HG03064 (cell line): ENCODE data around the gene KRTAP15-1.

ENCODE experiments used
- ATAC-seq: cut with Tn5 transposase; IDR thresholded peaks from one replicate; pipeline ENCODE4 v1.9.1; 2021; ENCODE audit warnings: low read depth; ENCODE audit not compliant: unreplicated experiment

Gene KRTAP15-1

GRCh38 chr21:30439975-30440374 is at the start of gene KRTAP15-1:
Gene KRTAP15-1, plus strand, starts transcription at chr21:30440275. Its CDS starts 53 bp downstream, at chr21:30440328.
- ATAC-seq = no peak

- no peak for ATAC-seq
Observed at GRCh38 chr21:30391492-30392025, 48.5 kb upstream of the KRTAP15-1 start.

- no peak for ATAC-seq
Observed at GRCh38 chr21:30395731-30396130, 44.3 kb upstream of the KRTAP15-1 start, which contains the start of gene KRTAP13-1. Gene KRTAP13-1, plus strand, starts transcription at chr21:30396031. Its CDS starts 56 bp downstream, at chr21:30396087.

- no peak for ATAC-seq
Observed at GRCh38 chr21:30408782-30409494, 31.1 kb upstream of the KRTAP15-1 start.

- ATAC-seq = no peak
Observed at GRCh38 chr21:30415993-30416392, 24.1 kb upstream of the KRTAP15-1 start.

GRCh38 chr21:30425826-30426225 is 14.2 kb upstream of the KRTAP15-1 start, which contains the start of gene KRTAP13-3:
Gene KRTAP13-3, minus strand, starts transcription at chr21:30425926. Its CDS starts 14 bp downstream, at chr21:30425912.
- no peak for ATAC-seq

- no peak for ATAC-seq
Observed at GRCh38 chr21:30426731-30427130, 13.3 kb upstream of the KRTAP15-1 start.

- ATAC-seq = no peak
Observed at GRCh38 chr21:30430170-30430655, 9.9 kb upstream of the KRTAP15-1 start, which contains the start of gene KRTAP13-4. Gene KRTAP13-4, plus strand, starts transcription at chr21:30430220. Its CDS starts 56 bp downstream, at chr21:30430276.

GRCh38 chr21:30434033-30434631 is 5.9 kb upstream of the KRTAP15-1 start:
- ATAC-seq = no peak

- ATAC-seq = no peak
Observed at GRCh38 chr21:30437010-30437565, 3.0 kb upstream of the KRTAP15-1 start.

- ATAC-seq = no peak
Observed at GRCh38 chr21:30443226-30443625, 3.2 kb downstream of the KRTAP15-1 start.

GRCh38 chr21:30444204-30444603 is 4.1 kb downstream of the KRTAP15-1 start:
- no peak for ATAC-seq

GRCh38 chr21:30447056-30447455 is 7.0 kb downstream of the KRTAP15-1 start:
- no peak for ATAC-seq

GRCh38 chr21:30448514-30448913 is 8.4 kb downstream of the KRTAP15-1 start:
- no peak for ATAC-seq

- ATAC-seq = no peak
Observed at GRCh38 chr21:30463713-30464112, 23.6 kb downstream of the KRTAP15-1 start.

- no peak for ATAC-seq
Observed at GRCh38 chr21:30468900-30469714, 29.0 kb downstream of the KRTAP15-1 start.

- ATAC-seq = no peak
Observed at GRCh38 chr21:30478004-30478403, 37.9 kb downstream of the KRTAP15-1 start.

GRCh38 chr21:30479259-30479658 is 39.2 kb downstream of the KRTAP15-1 start:
- no peak for ATAC-seq

- no peak for ATAC-seq
Observed at GRCh38 chr21:30480145-30480544, 40.1 kb downstream of the KRTAP15-1 start, which contains the start of gene KRTAP19-1. Gene KRTAP19-1, minus strand, starts transcription at chr21:30480367. Its CDS starts 50 bp downstream, at chr21:30480317.

GRCh38 chr21:30482130-30482529 is 42.1 kb downstream of the KRTAP15-1 start:
- no peak for ATAC-seq
